CD4-positive, alpha-beta memory T cell (primary cell): ENCODE results near the gene HMGN4. TPM values are rescaled to one million over a fixed set of nuclear protein-coding genes. Genes with fewer than 3 reads are reported as not detected.
"Not testable (repeated sequence)": the region's sequence is repeated elsewhere in the genome, so short reads cannot be mapped to it uniquely, and the experiment has no call there.

Source experiments
- CTCF ChIA-PET: fragments of 350-600 bp; sonication (Branson Sonifier 250); formaldehyde crosslinking; loops from one replicate; lab custom pipeline; 2021; ENCODE audit warnings: inconsistent platforms; ENCODE audit not compliant: partially characterized antibody; lab: Charles Lee
- POLR2A ChIA-PET: fragments of 350-600 bp; sonication (Branson Sonifier 250); formaldehyde crosslinking; loops from one replicate; lab custom pipeline; 2021; ENCODE audit not compliant: partially characterized antibody; lab: Charles Lee
- DNase-seq, 5 donors: peaks; one replicate each; pipeline versions ENCODE4 v3.0.0 to v3.0.0-alpha.2; 2020 to 2022; ENCODE audit warnings: mixed read lengths in 1 of 5
- H3K27ac ChIP-seq: one replicate; pipeline ENCODE4 v1.7.0; 2013; ENCODE audit warnings: low read depth, low read length
- H3K27me3 ChIP-seq: 2 replicates; pipeline ENCODE4 v1.7.0; 2013; ENCODE audit warnings: mild to moderate bottlenecking, low read length, moderate library complexity; ENCODE audit not compliant: insufficient read depth
- H3K36me3 ChIP-seq: 2 replicates; pipeline ENCODE4 v1.7.0; 2013; ENCODE audit warnings: mild to moderate bottlenecking, low read length, moderate library complexity; ENCODE audit not compliant: insufficient read depth
- H3K4me1 ChIP-seq: 2 replicates; pipeline ENCODE4 v1.7.0; 2013; ENCODE audit warnings: mild to moderate bottlenecking, low read length, moderate library complexity; ENCODE audit not compliant: insufficient read depth
- H3K4me3 ChIP-seq, 2 donors: one replicate each; pipeline ENCODE4 v1.7.0; 2013; ENCODE audit warnings: low read length in 2 of 2, mild to moderate bottlenecking in 1 of 2
- H3K9me3 ChIP-seq, 2 donors: one replicate each; pipeline ENCODE4 v1.7.0; 2013; ENCODE audit warnings: low read length in 2 of 2, control low read depth in 1 of 2; ENCODE audit not compliant: control insufficient read depth in 1 of 2
- H3K27ac Mint-ChIP-seq, 7 donors: one replicate each; pipeline ENCODE4 v1.8.0; 2020 to 2021; ENCODE audit warnings: mixed read lengths in 7 of 7, mild to moderate bottlenecking in 6 of 7, inconsistent platforms in 3 of 7, moderate library complexity in 3 of 7
- H3K27me3 Mint-ChIP-seq, 2 donors: one replicate each; pipeline ENCODE4 v1.8.0; 2020 to 2021; ENCODE audit warnings: mixed read lengths in 2 of 2
- H3K36me3 Mint-ChIP-seq, 2 donors: one replicate each; pipeline ENCODE4 v1.8.0; 2020 to 2021; ENCODE audit warnings: mixed read lengths in 2 of 2, inconsistent platforms in 1 of 2, mild to moderate bottlenecking in 1 of 2
- H3K4me1 Mint-ChIP-seq, 4 donors: one replicate each; pipeline ENCODE4 v1.8.0; 2020 to 2021; ENCODE audit warnings: mixed read lengths in 4 of 4, mild to moderate bottlenecking in 1 of 4
- H3K4me3 Mint-ChIP-seq, 8 donors: one replicate each; pipeline ENCODE4 v1.8.0; 2020 to 2021; ENCODE audit warnings: mixed read lengths in 8 of 8, mild to moderate bottlenecking in 7 of 8, moderate library complexity in 6 of 8, inconsistent platforms in 3 of 8
- H3K9me3 Mint-ChIP-seq, 8 donors: one replicate each; pipeline ENCODE4 v1.8.0; 2020 to 2021; ENCODE audit warnings: mixed read lengths in 8 of 8, mild to moderate bottlenecking in 5 of 8, inconsistent platforms in 3 of 8, moderate library complexity in 1 of 8
- intact Hi-C: fragments of 100-400 bp; cut with micrococcal nuclease; formaldehyde crosslinking; loops from one replicate; pipeline ENCODE4 v1.15.1; 2023
- polyA plus RNA-seq, 2 donors: library from polyadenylated mRNA; unstranded; fragments of 300-500 nt; fragmentation: Illumina TruSeq; gene quantifications; one replicate each; pipeline ENCODE4 v1.2.3, GENCODE V29; 2021
- total RNA-seq, 2 experiments: library from RNA; stranded (reverse); gene quantifications; one replicate each; pipeline ENCODE4 v1.2.3, GENCODE V29; 2021

Gene HMGN4
- total and polyA plus RNA-seq, 4 experiments from 2014 or later: 102 to 305 (median 130) TPM

GRCh38 chr6:26521600-26522391 is 16.4 kb upstream of the HMGN4 start:
- POLR2A ChIA-PET: interaction anchor here (0.7 to 5.3 kb wide), 12 partner anchors 8 to 365 kb away, joined by 3 to 77 read pairs (median 4); partner anchors contain the start of gene HMGN4
- DNase-seq: peak; percentile 60 to 76 (median 66)

DNA sequence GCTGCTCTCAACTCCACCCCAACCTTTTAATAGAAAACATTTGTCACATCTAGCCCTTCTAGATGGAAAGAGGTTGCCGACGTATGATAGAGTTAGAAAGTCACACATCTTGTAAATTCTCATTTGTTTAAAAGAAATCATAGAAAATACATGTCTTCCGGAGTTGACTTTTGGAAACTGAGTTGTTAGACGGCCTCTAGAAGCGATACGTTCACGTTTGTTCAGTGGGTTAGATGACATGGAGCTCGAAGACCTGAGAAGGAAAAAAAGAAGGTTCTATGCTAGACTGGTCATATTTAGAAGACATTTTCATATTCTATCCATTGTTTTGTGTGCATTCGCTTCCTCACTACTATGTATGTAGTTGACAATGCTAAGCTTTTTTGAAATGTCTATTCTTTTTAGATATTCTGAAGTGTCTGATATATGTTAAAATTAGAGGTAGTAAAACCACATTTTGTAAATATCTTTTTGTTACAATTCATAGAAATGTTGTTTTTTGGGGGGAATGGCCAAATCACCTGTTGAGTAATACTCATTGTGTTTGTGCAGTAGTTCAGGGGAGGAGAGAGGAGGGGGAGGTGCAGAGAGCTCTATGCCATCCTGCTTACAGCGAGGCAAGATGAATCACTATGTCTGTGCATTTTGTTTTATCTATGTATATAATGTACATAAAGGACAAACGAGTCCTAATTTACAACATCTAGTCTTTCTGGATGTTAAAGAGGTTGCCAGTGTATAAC is 15.5 kb upstream of the HMGN4 start:
- Mint-ChIP-seq H3K27ac (peak overlapping the region; percentile 80 to 98 (median 87)), H3K36me3 (peaks cover 0 to 13% of the 10 kb centered on the region in 2 donors), H3K4me3 (peak overlapping the region; percentile 76 to 95 (median 84)), H3K4me1 (peaks cover 27 to 48% (median 30%) of the 10 kb centered on the region in 4 donors)
- ChIA-PET POLR2A (interaction anchor here (0.8 to 5.3 kb wide), 5 partner anchors 10 to 201 kb away, joined by 3 to 77 read pairs (median 66); partner anchors contain the start of gene HMGN4), CTCF (interaction anchor here (0.7 to 2.3 kb wide), 4 partner anchors 9 to 46 kb away, joined by 3 to 8 read pairs (median 4); no protein-coding TSS in a partner anchor)
- intact Hi-C loops: loop anchor here (5.0 kb wide), 2 partner anchors 120 to 180 kb away; partner anchors contain the start of gene BTN3A1
- DNase-seq: peak in 3 of 5 donors; percentile 14 to 55 (median 16)
- not testable (repeated sequence) for H3K4me1 ChIP-seq, H3K4me3 ChIP-seq, H3K27me3 ChIP-seq, H3K9me3 Mint-ChIP-seq, H3K27me3 Mint-ChIP-seq, H3K36me3 ChIP-seq, H3K9me3 ChIP-seq
- H3K27ac ChIP-seq: peak overlapping the region; percentile 64

More at GRCh38 chr6:26521600-26522391, 16.4 kb upstream of the HMGN4 start:
- intact Hi-C loops: loop anchor here (1.0 to 5.0 kb wide), 11 partner anchors 11 to 179 kb away; partner anchors contain the start of genes ABT1, BTN2A1, BTN3A1 and BTN3A3
- Mint-ChIP-seq H3K4me1 (peaks cover 27 to 44% (median 30%) of the 10 kb centered on the region in 4 donors), H3K36me3 (peaks cover 0 to 13% of the 10 kb centered on the region in 2 donors), H3K9me3 (peaks cover 0 to 8% (median 0%) of the 10 kb centered on the region in 8 donors), H3K27me3 (peaks cover 1 to 2% of the 10 kb centered on the region in 2 donors), H3K4me3 (peak overlapping the region; percentile 82 to 97 (median 92)), H3K27ac (peak overlapping the region; percentile 89 to 99 (median 96))
- Histone ChIP-seq H3K4me1 (peaks cover 8% of the 10 kb centered on the region), H3K27me3 (no peaks in the 10 kb centered on the region), H3K27ac (peak overlapping the region; percentile 64), H3K9me3 (no peaks in the 10 kb centered on the region), H3K36me3 (no peaks in the 10 kb centered on the region), H3K4me3 (peak overlapping the region; percentile 64 to 69)
- CTCF ChIA-PET: interaction anchor here (0.7 to 3.1 kb wide), 6 partner anchors 10 to 50 kb away, joined by 3 to 8 read pairs (median 5); partner anchors contain the start of gene HMGN4

DNA sequence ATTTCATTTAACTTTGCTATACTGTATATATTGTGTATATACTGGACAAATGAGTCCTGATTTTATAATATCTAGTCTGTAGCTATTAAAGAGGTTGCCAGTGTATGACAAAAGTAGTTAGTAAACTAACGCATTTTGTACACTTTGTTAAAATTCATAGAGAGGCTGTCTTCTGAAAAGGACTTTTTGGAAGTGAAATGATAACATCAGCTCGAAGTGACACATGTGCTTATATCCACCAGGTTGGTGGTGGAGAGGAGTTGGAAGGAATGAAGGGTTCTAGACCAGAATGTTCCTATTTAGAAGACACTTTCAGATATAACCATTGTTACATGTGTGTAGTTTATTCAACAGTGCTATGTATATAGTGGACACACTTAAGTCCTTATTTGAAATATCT is 13.9 kb upstream of the HMGN4 start:
- H3K36me3 Mint-ChIP-seq: peaks cover 0 to 13% of the 10 kb centered on the region in 2 donors
- H3K27me3 ChIP-seq, H3K27ac ChIP-seq, H3K9me3 Mint-ChIP-seq, H3K27me3 Mint-ChIP-seq, H3K4me1 ChIP-seq, H3K27ac Mint-ChIP-seq, H3K4me3 ChIP-seq, H3K9me3 ChIP-seq, H3K36me3 ChIP-seq, H3K4me3 Mint-ChIP-seq, DNase-seq: not testable (repeated sequence)
- intact Hi-C loops: loop anchor here (5.0 kb wide), 2 partner anchors 122 to 182 kb away; partner anchors contain the start of gene BTN3A1
- peaks cover 27 to 49% (median 31%) of the 10 kb centered on the region in 4 donors for H3K4me1 Mint-ChIP-seq
- ChIA-PET CTCF (interaction anchor here (0.8 kb wide), 1 partner anchor 9 kb away, joined by 4 read pairs; no protein-coding TSS in a partner anchor), POLR2A (interaction anchor here (1.4 kb wide), 2 partner anchors 9 to 30 kb away, joined by 3 to 10 read pairs; no protein-coding TSS in a partner anchor)

DNA sequence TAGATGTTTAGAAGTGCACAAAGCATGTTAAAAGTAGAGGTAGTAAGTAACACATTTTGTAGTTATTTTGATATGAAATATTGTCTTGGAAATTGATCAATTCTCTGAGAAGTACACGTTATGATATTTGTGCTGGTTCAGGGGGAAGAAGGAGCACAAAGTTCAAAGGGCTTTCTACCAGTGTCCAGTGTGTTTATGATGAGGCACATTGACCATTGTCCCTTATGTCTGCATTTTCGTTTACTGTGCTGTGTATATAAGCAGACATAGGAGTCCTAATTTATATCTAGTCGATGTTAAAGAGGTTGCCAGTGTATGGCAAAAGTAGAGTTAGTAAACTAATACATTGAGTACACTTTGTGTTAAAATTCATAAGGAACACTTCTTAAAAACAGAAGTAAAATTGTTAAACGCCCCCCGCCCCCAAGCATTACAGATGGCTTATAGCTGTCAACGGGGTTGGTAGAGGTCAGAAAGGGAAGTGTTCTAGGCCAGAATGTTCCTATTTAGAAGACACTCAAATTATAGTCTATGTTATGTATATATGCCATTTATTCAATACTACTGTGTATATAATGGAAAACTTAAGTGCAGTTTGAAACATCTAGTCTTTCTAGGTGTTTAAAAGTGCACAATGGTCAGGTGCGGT is 13.3 kb upstream of the HMGN4 start:
- ChIA-PET CTCF (interaction anchor here (0.8 kb wide), 1 partner anchor 8 kb away, joined by 4 read pairs; no protein-coding TSS in a partner anchor), POLR2A (interaction anchor here (1.4 kb wide), 2 partner anchors 8 to 29 kb away, joined by 3 to 10 read pairs; no protein-coding TSS in a partner anchor)
- Mint-ChIP-seq H3K4me3 (no peak overlapping the region), H3K27me3 (peaks cover 1 to 2% of the 10 kb centered on the region in 2 donors), H3K36me3 (peaks cover 0 to 13% of the 10 kb centered on the region in 2 donors), H3K4me1 (peaks cover 27 to 49% (median 31%) of the 10 kb centered on the region in 4 donors), H3K27ac (no peak overlapping the region), H3K9me3 (peaks cover 0 to 8% (median 0%) of the 10 kb centered on the region in 8 donors)
- DNase-seq: no peak
- Histone ChIP-seq H3K9me3 (no peaks in the 10 kb centered on the region), H3K27me3 (no peaks in the 10 kb centered on the region), H3K4me3 (no peak overlapping the region), H3K27ac (no peak overlapping the region), H3K4me1 (peaks cover 7% of the 10 kb centered on the region), H3K36me3 (no peaks in the 10 kb centered on the region)
- intact Hi-C loops: loop anchor here (5.0 kb wide), 2 partner anchors 123 to 183 kb away; partner anchors contain the start of gene BTN3A1

GRCh38 chr6:26525838-26526237 is 12.3 kb upstream of the HMGN4 start:
- no peaks in the 10 kb centered on the region for H3K27me3 ChIP-seq
- no peak for DNase-seq
- H3K4me3 ChIP-seq: no peak overlapping the region
- H3K36me3 ChIP-seq: no peaks in the 10 kb centered on the region
- no peaks in the 10 kb centered on the region for H3K4me1 ChIP-seq
- intact Hi-C loops: no loop called here
- ChIA-PET CTCF (no interaction called here), POLR2A (interaction anchor here (1.0 to 2.2 kb wide), 3 partner anchors 9 to 28 kb away, joined by 3 to 13 read pairs (median 3); partner anchors contain the start of gene HMGN4)
- Mint-ChIP-seq H3K27me3 (peaks cover 1 to 2% of the 10 kb centered on the region in 2 donors), H3K36me3 (peaks cover 0 to 12% of the 10 kb centered on the region in 2 donors), H3K9me3 (peaks cover 0 to 7% (median 0%) of the 10 kb centered on the region in 8 donors), H3K4me1 (peaks cover 21 to 39% (median 23%) of the 10 kb centered on the region in 4 donors), H3K27ac (no peak overlapping the region), H3K4me3 (no peak overlapping the region)
- no peak overlapping the region for H3K27ac ChIP-seq
- H3K9me3 ChIP-seq: no peaks in the 10 kb centered on the region

- intact Hi-C loops: no loop called here
- Mint-ChIP-seq H3K4me1 (peaks cover 22 to 38% (median 27%) of the 10 kb centered on the region in 4 donors), H3K27ac (no peak overlapping the region), H3K36me3 (peaks cover 0 to 5% of the 10 kb centered on the region in 2 donors), H3K9me3 (no peaks in the 10 kb centered on the region), H3K4me3 (no peak overlapping the region), H3K27me3 (no peaks in the 10 kb centered on the region)
- no peaks in the 10 kb centered on the region for H3K36me3 ChIP-seq
- POLR2A ChIA-PET: interaction anchor here (1.4 to 2.2 kb wide), 2 partner anchors 10 to 53 kb away, joined by 5 to 13 read pairs; partner anchors contain the start of gene HMGN4
- no peak overlapping the region for H3K4me3 ChIP-seq
- H3K27ac ChIP-seq: no peak overlapping the region
- H3K4me1 ChIP-seq: peaks cover 2% of the 10 kb centered on the region
- H3K9me3 ChIP-seq: no peaks in the 10 kb centered on the region
- DNase-seq: no peak
- CTCF ChIA-PET: no interaction called here
- no peaks in the 10 kb centered on the region for H3K27me3 ChIP-seq
Observed at GRCh38 chr6:26526928-26527327, 11.2 kb upstream of the HMGN4 start.
